HFF-Myc (cell line): ENCODE data around the gene MEGF9.

ENCODE experiments used
- DNase-seq: peaks from one replicate; pipeline ENCODE4 v3.0.0-alpha.2; 2011; ENCODE audit warnings: low read depth; ENCODE audit errors: extremely low read depth
- H3K4me3 ChIP-seq: replicated peaks from 2 replicates; pipeline ENCODE4 v1.5.1; 2011; ENCODE audit warnings: low read depth, mild to moderate bottlenecking, control low read depth, low read length
- TF ChIP-seq, protein P1 (sequence below): IDR thresholded peaks from 2 replicates; pipeline ENCODE4 v1.5.1; 2012; ENCODE audit warnings: mild to moderate bottlenecking, low read depth, low read length, control low read depth; ENCODE audit errors: missing control alignments

The MEGF9 gene

DNA sequence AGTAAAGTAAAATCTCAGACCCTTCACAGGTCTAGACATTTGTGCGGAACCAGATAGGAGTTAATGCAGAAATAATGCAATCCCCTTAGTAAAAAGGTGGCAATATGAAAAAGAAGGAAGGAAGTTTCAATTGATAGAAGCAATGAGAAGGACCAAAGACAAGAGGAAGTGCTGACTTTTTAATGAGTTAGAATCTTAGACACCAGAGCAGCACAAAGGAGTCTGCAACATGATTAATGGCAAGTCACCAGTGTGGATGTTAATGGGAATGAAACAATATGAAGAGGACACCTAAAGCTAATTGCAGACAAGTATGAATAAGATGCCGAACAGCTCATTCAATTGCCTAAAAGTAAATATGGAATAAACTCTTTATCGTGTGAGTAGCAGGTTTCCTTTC lies 50.9 kb downstream of the MEGF9 start:
- TF ChIP-seq, protein P1, sequence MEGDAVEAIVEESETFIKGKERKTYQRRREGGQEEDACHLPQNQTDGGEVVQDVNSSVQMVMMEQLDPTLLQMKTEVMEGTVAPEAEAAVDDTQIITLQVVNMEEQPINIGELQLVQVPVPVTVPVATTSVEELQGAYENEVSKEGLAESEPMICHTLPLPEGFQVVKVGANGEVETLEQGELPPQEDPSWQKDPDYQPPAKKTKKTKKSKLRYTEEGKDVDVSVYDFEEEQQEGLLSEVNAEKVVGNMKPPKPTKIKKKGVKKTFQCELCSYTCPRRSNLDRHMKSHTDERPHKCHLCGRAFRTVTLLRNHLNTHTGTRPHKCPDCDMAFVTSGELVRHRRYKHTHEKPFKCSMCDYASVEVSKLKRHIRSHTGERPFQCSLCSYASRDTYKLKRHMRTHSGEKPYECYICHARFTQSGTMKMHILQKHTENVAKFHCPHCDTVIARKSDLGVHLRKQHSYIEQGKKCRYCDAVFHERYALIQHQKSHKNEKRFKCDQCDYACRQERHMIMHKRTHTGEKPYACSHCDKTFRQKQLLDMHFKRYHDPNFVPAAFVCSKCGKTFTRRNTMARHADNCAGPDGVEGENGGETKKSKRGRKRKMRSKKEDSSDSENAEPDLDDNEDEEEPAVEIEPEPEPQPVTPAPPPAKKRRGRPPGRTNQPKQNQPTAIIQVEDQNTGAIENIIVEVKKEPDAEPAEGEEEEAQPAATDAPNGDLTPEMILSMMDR, result no peak
- no peak for DNase-seq
- H3K4me3 ChIP-seq, result no peak overlapping the region

DNA sequence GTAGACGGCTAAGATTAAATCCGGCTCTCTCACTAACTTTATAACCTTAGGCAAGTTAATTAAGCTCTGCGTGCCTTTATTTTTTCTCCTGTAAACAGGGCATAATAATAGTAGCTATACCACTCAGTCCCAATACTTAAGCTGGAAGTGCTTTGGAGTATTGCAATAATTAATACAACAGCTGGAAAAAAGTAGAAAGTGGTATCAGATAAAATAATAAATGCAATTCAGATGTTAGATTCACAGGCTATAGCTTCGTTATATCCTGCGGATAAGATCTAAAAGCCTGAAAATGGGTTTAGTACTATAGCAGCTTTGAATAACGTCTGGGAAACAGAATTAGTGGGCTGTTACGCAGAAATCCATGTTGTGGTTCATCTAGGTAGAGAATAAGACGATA lies 51.8 kb downstream of the MEGF9 start:
- no peak for DNase-seq
- TF ChIP-seq, protein P1, result no peak
- no peak overlapping the region for H3K4me3 ChIP-seq

GRCh38 chr9:120659676-120660075 lies 54.6 kb downstream of the MEGF9 start:
- DNase-seq, result no peak
- no peak overlapping the region for H3K4me3 ChIP-seq
- TF ChIP-seq, protein P1, result no peak

DNA sequence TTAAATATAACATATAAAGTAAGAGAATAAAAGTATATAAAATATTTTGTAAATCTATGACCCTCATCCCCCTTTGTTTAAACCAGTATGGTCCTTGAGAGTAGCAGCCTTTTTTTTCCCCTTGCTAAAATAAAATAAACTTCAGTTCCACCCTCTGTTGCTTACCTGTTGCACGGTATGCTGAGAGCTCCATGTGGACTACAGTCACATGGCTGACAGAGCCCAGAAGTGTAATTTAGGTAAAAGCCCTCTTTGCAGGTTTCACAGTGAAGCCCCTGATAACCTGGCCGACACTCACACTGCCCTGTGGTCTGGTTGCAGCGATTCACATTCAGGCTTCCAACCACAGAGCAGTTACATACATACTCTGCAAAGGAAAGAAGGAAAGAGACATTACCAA lies 55.1 kb downstream of the MEGF9 start:
- TF ChIP-seq, protein P1, result no peak
- H3K4me3 ChIP-seq, result no peak overlapping the region
- no peak for DNase-seq

- DNase-seq, result no peak
- TF ChIP-seq, protein P1, result no peak
These were observed 59.2 kb downstream of the MEGF9 start for GRCh38 chr9:120655005-120655622.

GRCh38 chr9:120654272-120654671 lies 60.0 kb downstream of the MEGF9 start:
- TF ChIP-seq, protein P1, result no peak
- no peak overlapping the region for H3K4me3 ChIP-seq
- DNase-seq, result no peak

More at GRCh38 chr9:120655005-120655622, 59.2 kb downstream of the MEGF9 start:
- H3K4me3 ChIP-seq, result no peak overlapping the region

DNA sequence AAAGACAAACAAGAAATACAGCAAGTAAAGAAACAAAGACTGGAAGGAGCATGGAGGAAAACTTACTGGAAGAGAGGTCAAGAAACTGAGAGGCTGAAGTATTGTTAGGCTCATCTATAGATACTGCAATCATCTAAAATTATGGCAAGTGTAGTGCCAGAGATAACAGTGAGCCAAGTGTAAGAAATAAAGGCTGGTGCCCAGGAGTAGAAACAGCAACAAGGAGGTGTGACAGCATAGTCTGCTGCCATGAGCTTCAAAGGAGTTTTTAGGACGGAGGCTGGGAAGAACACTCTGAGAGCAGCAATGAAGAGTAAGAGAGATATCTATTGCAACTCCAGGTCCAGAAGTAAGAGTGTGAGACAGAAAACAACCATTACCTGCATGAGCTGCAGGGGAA lies 60.5 kb downstream of the MEGF9 start:
- TF ChIP-seq, protein P1, result no peak
- DNase-seq, result no peak
- H3K4me3 ChIP-seq, result no peak overlapping the region
